Muscle layer of duodenum (tissue), 2 donors: ENCODE measurements around the gene CYP4F22.
"Not testable (repeated sequence)": the region's sequence is repeated elsewhere in the genome, so short reads cannot be mapped to it uniquely, and the experiment has no call there.

ENCODE experiments used
- H3K27ac ChIP-seq: one replicate; pipeline ENCODE4 v1.7.0; 2013; ENCODE audit warnings: mild to moderate bottlenecking, low read length
- H3K27me3 ChIP-seq: one replicate; pipeline ENCODE4 v1.7.0; 2013; ENCODE audit warnings: low read depth, mild to moderate bottlenecking, control low read depth, low read length
- H3K36me3 ChIP-seq, 2 donors: one replicate each; pipeline ENCODE4 v1.7.0; 2013; ENCODE audit warnings: low read length in 2 of 2, control low read depth in 1 of 2, mild to moderate bottlenecking in 1 of 2; ENCODE audit not compliant: insufficient read depth in 2 of 2, control insufficient read depth in 1 of 2
- H3K4me1 ChIP-seq, 2 donors: one replicate each; pipeline ENCODE4 v1.7.0; 2013; ENCODE audit warnings: low read length in 2 of 2, mild to moderate bottlenecking in 2 of 2, control low read depth in 1 of 2, moderate library complexity in 1 of 2; ENCODE audit not compliant: insufficient read depth in 2 of 2, control insufficient read depth in 1 of 2
- H3K4me3 ChIP-seq, 2 donors: one replicate each; pipeline ENCODE4 v1.7.0; 2013; ENCODE audit warnings: low read length in 2 of 2, low read depth in 1 of 2, mild to moderate bottlenecking in 1 of 2
- H3K9me3 ChIP-seq, 2 donors: one replicate each; pipeline ENCODE4 v1.7.0; 2013; ENCODE audit warnings: low read length in 2 of 2, control low read depth in 1 of 2, mild to moderate bottlenecking in 1 of 2; ENCODE audit not compliant: control insufficient read depth in 1 of 2
- donor health status: healthy.

The CYP4F22 gene

GRCh38 chr19:15473821-15474220 is 34.5 kb upstream of the CYP4F22 start:
- not testable (repeated sequence) for H3K4me1 ChIP-seq, H3K27me3 ChIP-seq, H3K4me3 ChIP-seq, H3K36me3 ChIP-seq, H3K9me3 ChIP-seq, H3K27ac ChIP-seq

- Histone ChIP-seq H3K27me3 (no peaks in the 10 kb centered on the region), H3K4me1 (no peaks in the 10 kb centered on the region), H3K36me3 (no peaks in the 10 kb centered on the region), H3K9me3 (peaks cover 0 to 7% of the 10 kb centered on the region in 2 donors), H3K4me3 (no peak overlapping the region), H3K27ac (no peak overlapping the region)
These were observed 33.2 kb upstream of the CYP4F22 start for GRCh38 chr19:15475169-15475568.

DNA sequence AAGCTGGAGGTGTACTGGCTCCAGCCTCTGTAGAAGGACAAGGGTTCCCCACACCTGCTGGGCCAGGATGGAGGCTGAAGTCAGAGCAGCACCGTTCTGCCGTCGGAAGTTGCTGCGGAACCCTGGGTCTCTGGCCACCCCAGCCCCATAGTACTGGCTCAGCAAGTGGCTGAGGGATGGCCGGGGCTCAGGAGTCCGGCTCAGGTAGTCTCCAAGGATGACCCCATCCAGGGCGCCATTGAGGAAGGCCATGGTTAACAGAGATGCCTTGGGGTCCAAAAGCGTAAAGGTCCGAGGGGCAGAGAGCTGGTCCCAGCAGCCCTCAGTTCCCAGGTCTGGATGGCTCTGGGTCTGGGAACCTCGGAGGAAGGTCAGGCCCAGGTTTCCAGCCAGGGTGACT is 32.7 kb upstream of the CYP4F22 start:
- Histone ChIP-seq H3K36me3 (no peaks in the 10 kb centered on the region), H3K27ac (no peak overlapping the region), H3K9me3 (peaks cover 0 to 7% of the 10 kb centered on the region in 2 donors), H3K4me1 (no peaks in the 10 kb centered on the region), H3K4me3 (no peak overlapping the region), H3K27me3 (no peaks in the 10 kb centered on the region)

GRCh38 chr19:15476325-15476724 is 32.0 kb upstream of the CYP4F22 start:
- H3K27ac ChIP-seq = no peak overlapping the region
- no peak overlapping the region for H3K4me3 ChIP-seq
- H3K27me3 ChIP-seq = no peaks in the 10 kb centered on the region
- peaks cover 0 to 7% of the 10 kb centered on the region in 2 donors for H3K9me3 ChIP-seq
- no peaks in the 10 kb centered on the region for H3K4me1 ChIP-seq
- no peaks in the 10 kb centered on the region for H3K36me3 ChIP-seq

- no peak within 1 kb of the TSS for H3K4me3 ChIP-seq
- H3K27me3 ChIP-seq = no peaks in the 10 kb centered on the region
- H3K27ac ChIP-seq = no peak within 1 kb of the TSS
- H3K4me1 ChIP-seq = no peaks in the 10 kb centered on the region
- H3K36me3 ChIP-seq = no peaks in the 10 kb centered on the region
- peaks cover 0 to 5% of the 10 kb centered on the region in 2 donors for H3K9me3 ChIP-seq
These were observed 28.7 kb upstream of the CYP4F22 start, which contains the start of gene PGLYRP2 for GRCh38 chr19:15479391-15480345. Gene PGLYRP2 (minus strand): TSS chr19:15479501. CDS start chr19:15479371, 130 bp downstream.

DNA sequence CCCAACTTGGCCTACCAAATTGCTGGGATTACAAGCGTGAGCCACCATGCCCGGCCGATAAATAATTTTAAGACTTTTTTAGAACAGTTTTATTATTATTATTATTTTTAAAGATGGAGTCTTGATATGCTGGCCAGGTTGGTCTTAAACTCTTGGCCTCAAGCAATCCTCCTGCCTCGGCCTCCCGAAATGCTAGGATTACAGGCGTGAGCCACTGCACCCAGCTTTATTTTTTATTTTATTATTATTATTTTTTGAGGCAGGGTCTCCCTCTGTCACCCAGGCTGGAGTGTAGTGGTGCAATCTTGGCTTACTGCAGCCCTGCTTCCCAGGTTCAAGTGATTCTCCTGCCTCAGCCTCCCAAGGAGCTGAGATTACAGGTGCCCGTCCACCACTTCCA is 27.3 kb upstream of the CYP4F22 start:
- H3K27me3 ChIP-seq, H3K27ac ChIP-seq, H3K9me3 ChIP-seq, H3K4me1 ChIP-seq, H3K4me3 ChIP-seq, H3K36me3 ChIP-seq: not testable (repeated sequence)

DNA sequence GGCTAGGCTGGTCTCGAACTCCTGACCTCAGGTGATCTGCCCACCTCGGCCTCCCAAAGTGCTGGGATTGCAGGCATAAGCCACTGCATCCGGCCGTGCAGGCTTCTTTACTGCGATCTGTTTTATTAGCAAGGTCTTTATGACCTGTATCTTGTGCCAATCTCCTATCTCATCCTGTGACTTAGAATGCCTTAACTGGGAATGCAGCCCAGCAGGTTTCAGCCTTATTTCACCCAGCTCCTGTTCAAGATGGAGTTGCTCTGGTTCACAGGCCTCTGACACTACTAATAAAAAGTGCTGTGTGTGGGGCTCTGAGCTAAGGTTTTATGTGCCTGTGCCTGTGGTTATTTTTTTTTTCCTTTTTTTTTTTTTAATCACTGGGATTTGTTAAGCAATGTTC is 22.6 kb upstream of the CYP4F22 start:
- H3K4me3 ChIP-seq, H3K4me1 ChIP-seq, H3K9me3 ChIP-seq, H3K36me3 ChIP-seq, H3K27ac ChIP-seq, H3K27me3 ChIP-seq: not testable (repeated sequence)

DNA sequence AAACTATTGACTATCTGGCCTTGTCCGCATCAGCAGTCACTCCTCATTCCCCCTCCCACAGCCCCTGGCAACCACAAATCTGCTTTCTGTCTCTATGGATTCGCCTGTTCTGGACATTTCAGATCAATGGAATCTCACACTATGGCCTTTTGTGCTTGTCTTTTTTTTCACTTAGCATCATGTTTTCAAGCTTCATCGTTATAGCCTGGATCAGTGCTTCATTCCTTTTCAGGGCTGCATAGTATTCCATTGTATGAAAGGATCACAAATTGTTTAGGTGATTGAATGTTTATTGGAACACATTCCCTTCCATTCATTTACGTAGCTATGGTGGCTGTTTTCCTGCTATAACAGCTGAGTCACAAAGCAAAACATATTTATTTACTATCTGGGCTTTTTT is 21.3 kb upstream of the CYP4F22 start:
- Histone ChIP-seq H3K4me3 (no peak overlapping the region), H3K36me3 (no peaks in the 10 kb centered on the region), H3K4me1 (no peaks in the 10 kb centered on the region), H3K27ac (no peak overlapping the region), H3K27me3 (no peaks in the 10 kb centered on the region), H3K9me3 (peaks cover 0 to 4% of the 10 kb centered on the region in 2 donors)

- Histone ChIP-seq H3K36me3 (no peaks in the 10 kb centered on the region), H3K4me3 (no peak overlapping the region), H3K9me3 (peaks cover 0 to 4% of the 10 kb centered on the region in 2 donors), H3K27ac (no peak overlapping the region), H3K4me1 (no peaks in the 10 kb centered on the region), H3K27me3 (no peaks in the 10 kb centered on the region)
These were observed 19.7 kb upstream of the CYP4F22 start for GRCh38 chr19:15488489-15489226.

- H3K36me3 ChIP-seq = no peaks in the 10 kb centered on the region
- H3K27me3 ChIP-seq = no peaks in the 10 kb centered on the region
- H3K4me1 ChIP-seq = no peaks in the 10 kb centered on the region
- no peaks in the 10 kb centered on the region for H3K9me3 ChIP-seq
- no peak overlapping the region for H3K27ac ChIP-seq
- no peak overlapping the region for H3K4me3 ChIP-seq
These were observed 13.2 kb upstream of the CYP4F22 start for GRCh38 chr19:15495151-15495550.

DNA sequence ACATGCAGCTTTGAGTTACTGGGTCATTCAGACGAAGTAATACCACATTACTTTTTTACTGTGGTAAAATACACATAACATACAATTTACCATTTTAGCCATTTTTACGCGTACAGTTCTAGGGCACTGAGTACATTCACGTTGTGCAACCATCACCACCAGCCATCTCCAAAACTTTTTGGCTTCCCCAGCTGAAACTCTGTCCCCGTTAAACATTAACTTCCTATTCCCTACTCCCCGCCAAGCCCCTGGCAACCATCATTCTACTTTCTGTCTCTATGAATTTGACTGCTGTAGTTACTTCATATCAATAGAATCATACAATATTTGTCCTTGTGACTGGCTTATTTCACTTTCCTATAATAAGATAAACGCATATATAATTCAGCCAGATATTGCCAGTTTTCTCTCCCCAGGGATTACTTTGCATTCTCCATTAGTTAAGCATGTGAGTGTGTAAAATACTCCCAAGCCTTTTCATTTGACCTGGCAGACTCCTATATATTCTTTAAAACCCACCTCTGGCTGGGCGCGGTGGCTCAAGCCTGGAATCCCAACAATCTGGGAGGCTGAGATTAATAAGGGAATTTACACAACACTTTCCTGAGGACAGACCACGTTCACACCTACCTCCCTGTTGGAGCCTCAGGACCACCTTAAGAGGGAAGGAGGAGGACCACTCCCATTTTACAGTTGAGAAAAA is 10.0 kb upstream of the CYP4F22 start:
- Histone ChIP-seq H3K36me3 (no peaks in the 10 kb centered on the region), H3K4me3 (no peak overlapping the region), H3K27me3 (no peaks in the 10 kb centered on the region), H3K4me1 (no peaks in the 10 kb centered on the region), H3K27ac (no peak overlapping the region), H3K9me3 (no peaks in the 10 kb centered on the region)
